GM21737 (cell line): ENCODE results near the gene PDHX.

ENCODE experiments used
- ATAC-seq: cut with Tn5 transposase; IDR thresholded peaks from one replicate; pipeline ENCODE4 v1.9.1; 2021; ENCODE audit warnings: mild to moderate bottlenecking, moderate library complexity; ENCODE audit not compliant: unreplicated experiment

PDHX gene

DNA sequence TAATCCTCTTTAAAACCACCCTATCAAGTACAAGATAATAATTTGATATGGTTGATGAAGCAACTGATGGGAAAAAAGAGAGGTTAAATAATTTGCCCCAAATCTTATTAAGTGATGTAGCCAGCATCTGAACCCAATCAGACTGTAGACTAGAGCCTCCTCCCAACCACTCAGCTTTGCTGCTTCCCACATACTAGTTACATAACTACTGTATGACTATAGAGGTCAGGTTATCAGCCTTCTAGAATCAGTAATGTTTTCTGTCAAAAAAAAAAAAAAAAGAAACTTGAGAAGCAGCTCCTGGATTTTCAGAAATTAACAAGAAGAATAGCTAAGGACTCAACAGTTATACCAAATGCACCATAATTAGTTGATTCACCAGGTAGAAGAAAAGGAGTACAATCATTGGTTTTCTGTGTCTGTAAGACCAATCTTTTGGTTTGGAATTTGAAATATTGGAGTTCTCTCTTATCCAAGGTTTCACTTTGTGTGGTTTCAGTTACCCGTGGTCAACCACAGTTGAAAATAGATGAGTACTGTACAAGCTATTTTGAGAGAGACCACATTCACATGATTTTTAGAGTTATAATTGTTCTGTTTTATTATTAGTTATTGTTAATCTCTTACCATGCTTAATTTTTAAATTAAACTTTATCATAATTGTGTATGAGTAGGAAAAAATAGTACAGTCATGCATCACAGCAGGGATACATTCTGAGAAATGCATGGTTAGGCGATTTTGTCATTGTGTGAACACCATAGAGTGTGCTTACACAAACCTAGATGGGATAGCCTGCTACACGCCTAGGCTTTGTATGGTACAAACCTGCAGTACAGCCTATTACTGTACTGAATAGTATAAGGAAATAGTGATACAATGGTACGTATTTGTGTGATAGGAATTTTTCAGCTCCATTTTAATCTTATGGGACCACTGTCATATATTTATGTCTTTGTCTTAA lies 72.2 kb downstream of the PDHX start:
- no peak for ATAC-seq

DNA sequence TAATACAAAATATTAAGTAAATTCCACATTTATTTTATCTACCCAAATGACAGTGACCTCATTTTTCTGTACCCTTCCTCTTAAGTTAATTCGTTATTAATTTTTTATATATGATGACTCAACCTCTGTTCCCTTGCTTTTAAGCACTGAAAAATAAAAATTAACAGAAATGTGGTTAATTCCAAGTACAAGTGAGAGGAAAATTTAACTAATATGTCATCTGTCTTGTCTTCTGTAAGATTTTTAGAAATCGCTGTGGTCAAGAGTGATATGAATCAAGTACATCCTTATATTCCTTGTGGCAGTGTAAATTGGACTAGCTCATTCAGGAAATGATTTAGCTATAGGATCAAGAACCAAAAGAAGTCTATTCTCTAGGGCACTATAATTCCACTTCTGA lies 74.5 kb downstream of the PDHX start:
- no peak for ATAC-seq

DNA sequence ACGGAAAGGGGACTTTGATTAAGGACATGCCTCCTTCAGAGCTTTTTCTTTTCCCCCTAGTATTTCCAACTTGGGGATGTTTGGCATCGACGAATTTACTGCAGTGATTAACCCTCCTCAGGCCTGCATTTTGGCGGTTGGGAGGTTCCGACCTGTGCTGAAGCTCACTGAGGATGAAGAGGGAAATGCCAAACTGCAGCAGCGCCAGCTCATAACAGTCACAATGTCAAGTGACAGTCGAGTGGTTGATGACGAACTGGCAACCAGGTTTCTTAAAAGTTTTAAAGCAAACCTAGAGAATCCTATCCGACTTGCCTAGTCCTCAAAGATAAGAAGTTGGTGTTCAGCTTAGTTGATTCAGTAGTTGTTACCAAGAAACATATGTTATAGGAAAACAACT lies 78.4 kb downstream of the PDHX start:
- ATAC-seq, result no peak

DNA sequence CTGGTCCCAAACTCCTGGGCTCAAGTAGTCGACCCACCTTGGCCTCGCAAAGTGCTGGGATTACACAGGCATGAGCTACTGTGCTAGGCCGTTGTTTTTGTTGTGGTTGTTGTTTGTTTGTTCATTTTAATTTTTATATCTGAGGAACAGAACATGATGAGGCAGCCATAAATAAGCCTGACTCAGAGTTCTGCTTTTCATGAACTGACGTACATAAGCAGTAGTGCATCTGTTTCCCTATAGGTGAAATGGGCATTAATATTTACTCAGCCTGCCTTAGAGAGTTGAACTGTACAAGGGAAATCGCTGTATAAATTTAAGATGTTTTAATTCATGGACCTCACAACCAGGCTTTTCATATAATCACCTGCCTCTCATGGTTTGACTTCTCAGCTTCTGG lies 80.5 kb downstream of the PDHX start:
- ATAC-seq, result no peak

DNA sequence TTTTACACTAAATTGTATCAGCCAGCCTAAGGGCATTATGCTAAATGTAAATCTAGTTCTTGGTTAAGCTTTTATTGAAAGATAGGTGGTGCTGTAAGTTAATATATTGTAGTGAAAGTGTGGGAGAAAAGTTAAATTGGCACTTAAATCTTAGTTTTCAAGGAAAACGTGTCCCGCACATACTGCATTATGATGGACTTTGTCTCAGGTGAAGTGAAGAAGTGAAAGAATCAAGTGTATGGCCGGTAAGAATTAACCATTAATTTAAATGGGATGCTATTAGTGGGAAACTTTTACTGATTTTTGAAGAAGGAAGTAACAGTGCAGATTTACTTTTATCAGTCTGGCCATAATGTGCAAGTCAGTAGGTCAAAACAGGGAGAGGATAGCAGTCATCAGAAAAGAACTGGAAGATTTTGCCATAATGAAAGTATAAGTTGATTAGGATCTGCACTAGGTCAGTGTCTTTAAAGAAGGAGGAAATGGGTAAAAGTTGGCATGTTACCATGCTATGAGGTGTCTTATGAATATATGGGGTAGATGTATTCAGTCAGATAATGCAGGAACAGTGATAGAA lies 81.6 kb downstream of the PDHX start:
- ATAC-seq, result no peak

DNA sequence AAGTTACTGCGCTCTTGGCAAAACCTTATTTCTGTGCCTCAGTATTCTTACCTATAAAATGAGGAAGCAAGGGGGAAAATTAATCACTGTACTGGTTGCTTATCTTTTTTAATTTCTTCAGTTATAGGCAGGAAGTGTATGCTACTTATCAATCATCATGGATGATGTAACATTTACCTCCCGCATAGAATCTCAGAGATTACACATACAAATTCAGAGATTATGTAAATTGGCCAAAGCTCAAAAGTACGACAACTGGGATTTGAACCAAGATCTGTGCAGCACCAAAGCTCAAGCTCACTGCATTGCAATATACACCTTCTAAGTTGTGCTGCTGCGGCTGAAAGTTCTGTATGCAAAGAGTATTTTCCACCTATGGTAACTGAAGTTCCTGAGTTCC lies 83.0 kb downstream of the PDHX start:
- ATAC-seq, result no peak

DNA sequence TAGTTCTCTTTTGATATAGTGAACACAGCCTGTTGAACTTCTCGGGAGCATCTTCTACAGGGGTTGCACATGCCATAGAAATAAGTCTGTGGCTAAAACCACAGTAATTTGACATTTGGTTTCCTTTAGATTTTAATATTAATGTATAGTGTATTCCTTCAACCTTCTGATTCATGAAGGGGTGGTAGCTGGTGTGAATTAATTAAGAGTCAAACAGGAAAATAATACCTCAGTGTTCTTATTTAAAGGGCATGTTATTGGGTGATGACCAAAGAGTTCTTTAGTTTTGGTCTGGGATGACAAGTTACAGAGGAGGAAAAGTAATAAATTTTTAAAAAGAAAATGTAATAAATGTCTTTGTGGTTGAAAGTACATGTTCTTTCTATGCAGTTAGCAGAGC lies 86.8 kb downstream of the PDHX start:
- ATAC-seq, result no peak

DNA sequence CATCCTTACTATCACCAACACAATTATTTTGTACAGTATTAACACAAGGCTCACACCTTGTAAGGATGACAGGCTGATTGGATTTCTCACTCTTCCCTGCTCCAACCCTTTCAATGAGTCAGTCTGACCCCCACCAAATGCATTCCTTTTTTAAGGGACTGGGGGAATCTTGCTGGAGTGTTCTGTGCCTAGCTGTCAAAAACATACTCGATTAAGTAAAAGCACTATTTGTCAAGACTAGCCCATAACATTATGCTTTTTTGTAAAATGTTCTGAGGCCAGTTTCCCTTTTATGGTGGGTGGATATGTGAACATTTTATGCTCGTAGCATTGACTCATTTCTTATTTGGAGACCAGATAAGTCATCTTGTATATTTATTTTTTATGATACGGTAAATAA lies 87.2 kb downstream of the PDHX start:
- ATAC-seq, result no peak

DNA sequence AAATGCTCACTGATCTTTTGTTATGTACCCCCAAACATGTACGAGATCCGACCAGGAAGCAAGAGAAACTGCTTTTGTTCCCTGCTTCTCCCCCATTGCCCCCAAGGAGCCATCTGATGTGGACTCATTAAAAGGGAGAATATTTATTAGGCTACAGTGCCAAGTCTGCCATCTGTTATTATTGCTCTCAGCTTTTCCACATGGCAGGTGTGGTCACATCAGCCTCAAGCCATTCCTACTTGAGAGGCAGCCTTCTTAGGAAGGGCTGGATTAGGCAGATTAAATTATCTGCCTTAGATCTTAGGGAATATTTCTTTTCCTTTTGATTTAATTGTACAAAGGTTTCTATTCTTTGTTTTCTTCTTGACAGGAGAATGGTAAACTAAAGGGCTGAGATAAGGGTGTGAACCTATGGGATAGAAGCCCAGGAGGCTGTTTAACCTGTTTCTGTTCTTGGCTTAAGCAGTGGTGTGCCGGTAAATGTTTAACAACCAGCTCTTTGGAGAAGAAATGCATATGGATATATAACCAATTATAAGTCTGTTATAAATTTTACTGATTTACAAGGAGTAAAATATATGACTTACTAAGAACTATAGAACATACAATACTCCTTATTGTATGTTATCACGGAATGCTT lies 88.8 kb downstream of the PDHX start:
- no peak for ATAC-seq

DNA sequence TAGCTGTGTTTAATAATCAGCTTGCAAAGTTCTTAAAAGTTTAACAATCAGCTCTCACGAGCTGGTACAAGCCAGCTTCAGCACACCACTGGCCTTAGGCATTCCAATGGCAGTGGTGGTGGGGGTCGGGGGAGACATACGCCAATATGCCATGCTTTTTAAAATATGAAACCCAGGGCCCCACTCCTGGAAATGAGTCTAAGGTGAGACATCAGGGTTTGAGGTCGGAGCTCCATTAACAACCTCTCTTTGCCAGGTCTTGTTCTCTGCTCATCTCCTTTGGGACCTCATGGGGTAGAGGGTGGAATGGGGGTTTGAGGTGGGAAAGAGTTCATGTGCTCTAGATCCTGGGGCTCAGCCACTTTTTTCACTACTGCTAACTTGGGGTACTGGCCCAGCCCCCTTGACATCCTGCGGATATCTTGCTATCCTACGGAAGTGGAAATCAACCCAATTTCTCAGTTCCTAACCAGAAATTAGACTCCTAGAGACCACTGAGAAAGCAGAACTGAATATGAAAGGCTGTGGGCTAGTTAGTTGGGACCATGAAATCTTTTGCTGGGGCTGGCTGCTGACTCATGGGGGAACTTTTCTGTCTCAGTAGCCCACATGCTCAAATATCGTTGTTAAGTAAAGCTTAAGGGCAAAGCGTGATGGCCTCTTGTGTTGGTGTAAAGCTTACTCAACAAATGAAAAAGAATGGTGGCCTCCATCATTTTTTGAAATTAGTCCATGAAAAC lies 90.1 kb downstream of the PDHX start:
- ATAC-seq, result peak; percentile 81

DNA sequence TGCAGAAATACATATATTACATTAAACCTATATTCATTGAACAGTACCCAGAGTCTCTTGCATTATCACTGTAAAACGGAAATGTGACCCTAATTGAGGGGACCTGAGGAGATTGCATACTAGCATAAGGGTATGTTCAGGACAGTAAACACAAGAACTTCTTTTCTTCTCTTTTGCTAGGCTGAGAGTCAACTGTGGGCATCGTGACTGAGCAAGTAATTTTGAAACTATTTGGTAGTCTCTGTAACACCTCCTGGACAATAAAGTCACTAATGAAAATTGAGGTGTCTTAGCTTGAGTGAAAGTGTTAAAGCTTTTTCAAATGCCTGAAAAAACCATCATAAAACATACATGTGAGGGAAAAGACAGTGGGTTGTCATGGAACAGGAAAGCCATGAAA lies 90.9 kb downstream of the PDHX start:
- ATAC-seq, result peak; percentile 44

DNA sequence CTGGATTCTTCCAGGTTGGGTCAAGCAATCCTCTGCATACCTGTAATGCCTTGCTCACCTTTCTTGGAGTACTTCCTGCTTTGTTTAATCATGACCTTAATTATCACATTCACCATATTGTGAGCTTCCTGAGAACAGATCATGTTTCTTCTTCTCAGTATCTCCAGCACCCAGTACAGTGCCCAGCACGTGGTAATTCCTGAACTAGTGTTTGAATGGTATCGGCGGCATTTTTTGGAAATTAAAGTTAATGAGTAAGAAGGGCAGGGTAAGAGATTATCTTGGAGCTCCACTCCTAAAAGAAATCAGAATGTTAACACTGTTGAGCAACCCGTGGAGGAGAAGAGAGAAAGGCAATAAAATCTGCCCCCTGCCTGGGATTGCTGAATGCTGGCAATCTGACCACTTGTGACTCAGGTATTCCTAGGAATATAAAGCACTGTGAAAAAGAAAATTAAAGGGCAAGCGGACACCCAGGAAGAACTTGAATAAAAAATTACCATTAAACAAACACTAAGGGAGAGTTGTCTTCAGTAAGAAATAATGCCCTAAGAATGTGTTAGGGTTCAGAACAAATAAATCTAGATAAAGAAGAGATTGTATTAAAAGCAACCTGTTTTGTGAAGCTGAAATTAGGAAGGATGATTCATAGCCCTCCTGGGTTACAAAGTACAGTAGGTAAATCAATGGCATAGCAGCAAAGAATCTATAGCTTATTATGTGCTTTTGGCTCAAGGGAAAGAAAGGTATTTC lies 92.9 kb downstream of the PDHX start:
- no peak for ATAC-seq

DNA sequence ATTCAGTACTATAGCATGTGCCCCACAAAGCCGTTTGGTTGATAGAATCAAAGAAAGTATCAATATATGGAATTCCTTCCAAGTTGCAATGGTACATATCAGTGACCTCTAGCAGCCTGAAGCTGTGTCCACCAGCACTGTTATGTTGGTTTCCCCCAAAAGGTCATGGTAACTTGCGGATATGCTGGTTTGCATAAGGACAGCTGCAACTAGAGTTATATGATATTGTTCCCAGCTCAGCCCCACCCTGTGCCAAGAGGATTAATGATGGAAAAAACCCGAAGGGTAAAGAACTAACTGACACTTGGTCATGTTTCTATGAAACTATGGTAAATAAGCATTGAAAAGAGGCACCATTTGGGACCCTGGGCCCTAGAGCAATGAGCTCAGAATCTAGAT lies 93.5 kb downstream of the PDHX start:
- ATAC-seq, result no peak

DNA sequence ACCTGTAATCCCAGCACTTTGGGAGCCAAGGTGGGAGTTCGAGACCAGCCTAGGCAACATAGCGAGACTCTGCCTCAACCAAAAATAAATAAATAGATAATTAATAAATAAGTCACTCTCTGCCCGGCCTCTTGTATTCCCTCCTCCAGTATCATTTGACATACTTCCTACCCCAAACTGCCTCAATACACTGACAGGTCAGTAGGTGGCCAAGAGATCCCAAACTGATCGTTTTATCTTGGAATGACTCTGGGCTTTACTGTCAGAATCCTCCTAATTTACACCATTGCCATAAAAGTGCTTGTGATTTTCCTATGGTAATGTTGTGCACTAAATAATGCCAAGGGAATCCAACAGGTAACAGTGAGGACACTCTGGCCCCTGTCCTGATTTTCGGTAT lies 94.2 kb downstream of the PDHX start:
- ATAC-seq, result no peak

DNA sequence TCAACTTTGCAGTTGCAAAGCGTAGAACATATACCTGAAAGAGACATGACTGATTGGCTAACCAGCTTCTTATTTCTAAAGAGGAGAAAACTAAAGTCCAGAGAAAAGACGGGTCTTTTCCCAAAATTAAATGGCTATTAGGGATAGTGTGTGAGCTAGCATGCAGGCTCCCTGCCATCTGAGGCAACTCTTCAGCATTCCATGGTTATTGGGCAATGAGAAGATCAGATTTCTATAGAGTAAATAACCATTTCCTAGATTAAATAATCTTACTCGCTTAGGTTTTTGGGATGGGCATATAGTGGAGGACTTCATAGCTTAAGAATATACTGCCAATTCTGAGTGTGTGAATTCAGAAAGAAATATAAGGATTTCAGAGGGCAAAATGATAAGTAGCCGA lies 95.0 kb downstream of the PDHX start:
- no peak for ATAC-seq

DNA sequence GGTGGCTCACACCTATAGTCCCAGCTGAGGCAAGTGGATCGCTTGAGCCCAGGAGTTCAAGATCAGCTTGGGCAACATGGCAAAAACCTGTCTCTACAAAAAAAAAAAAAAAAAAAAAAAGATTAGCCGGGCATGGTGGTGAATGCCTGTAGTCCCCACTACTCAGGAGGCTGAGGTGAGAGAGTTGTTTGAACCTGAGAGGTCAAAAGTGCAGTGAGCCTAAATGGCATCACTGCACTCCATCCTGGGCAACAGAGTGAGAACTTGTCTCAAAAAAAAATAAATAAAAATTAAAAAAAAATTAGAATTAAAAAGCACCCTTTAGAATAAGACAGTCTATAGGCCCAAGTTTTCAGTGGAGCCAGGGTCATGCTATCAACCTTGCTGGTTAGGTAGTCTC lies 95.5 kb downstream of the PDHX start:
- ATAC-seq, result no peak

DNA sequence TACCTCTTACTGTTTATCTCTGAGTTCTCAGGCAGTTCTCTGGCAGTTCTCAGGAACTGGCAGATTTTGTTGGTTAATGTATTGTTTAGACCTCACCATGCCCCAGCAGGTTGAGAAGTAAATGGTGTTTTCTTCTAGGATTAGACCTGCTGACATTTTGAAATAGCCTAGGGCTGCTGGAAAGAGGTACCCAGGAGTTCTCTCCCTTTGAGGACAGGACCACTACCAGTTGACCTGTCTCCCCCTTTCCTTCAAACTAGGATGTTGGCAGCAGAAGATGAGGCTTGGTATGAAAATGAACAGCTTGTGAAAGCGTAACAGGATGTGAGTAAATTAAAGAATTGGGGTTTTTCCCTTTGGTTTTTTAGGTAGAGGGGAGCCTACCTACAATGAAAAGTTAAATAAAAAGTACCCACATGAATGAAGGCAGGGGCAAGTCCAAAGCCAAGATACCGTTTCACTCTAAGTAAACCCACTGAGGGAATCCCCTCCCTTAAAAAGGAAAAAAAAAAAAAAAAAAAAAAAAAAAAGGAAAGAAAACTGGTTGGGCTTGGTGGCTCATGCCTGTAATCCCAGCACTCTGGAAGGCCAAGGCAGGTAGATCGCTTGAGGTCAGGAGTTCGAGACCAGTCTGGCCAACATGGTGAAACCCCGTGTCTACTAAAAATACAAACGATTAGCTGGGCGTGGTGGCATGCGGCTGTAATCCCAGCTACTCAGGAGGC lies 96.2 kb downstream of the PDHX start:
- ATAC-seq, result peak; percentile 67

DNA sequence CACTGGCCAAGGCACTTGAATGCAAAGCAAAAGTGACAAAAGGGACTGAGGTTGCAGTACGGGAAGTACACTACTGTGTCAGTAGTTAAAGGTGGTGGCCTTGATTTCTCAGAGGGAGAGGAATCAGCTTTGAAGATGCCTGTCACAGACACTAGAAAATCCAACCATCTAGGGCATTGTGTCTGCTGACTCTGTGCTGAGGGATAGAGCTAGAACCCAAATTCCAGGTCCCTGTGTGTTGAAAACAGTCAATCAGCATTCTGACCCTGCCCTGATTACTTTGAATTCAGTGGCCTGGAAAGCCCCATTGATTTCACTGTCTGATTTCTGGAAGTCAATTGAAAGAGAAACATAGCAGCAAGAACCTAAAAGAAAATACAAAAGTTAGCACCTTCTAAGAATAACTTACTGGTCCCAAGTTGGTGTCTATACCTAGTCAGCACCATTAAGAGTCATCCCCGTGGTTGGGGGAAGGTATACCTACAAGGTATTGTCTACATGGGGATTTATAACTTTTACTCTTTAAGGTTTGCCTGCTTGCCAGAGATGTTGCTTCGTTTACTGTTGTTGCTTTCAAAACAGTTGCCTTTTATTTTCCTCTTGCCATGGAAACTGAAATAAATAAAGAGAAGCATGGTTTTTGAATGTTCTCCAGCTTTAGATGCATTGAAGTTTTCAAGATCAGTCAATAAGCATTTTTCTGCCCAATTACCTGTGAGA lies 97.3 kb downstream of the PDHX start:
- ATAC-seq, result no peak

DNA sequence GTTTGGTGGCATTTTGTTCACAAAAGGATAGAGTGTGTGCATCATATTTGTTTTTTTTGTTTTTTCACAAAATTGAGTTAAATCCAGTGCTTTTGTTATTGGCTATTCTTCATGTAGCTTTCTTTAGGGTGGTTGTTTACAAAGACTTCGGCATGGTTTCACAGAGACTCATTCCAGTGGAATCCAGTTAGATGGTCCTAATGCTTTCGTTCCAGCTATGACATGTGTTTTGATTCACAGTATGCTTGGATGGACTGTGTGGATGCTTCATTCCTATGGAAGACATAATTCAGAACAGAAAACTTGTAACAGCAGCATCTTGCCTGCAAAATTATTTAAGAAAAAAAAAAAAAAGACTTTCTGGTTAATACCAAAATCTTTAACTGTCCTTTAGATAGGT lies 97.9 kb downstream of the PDHX start:
- no peak for ATAC-seq
